Stimulated activated CD8-positive, alpha-beta memory T cell treated with anti-CD3 and anti-CD28 coated beads, Interleukin-7, amount 100 ng/mL, for 48 hours (primary cell): Measurements from ENCODE around the gene ANP32E.

Source experiments
- DNase-seq, 2 donors: peaks; one replicate each; pipeline ENCODE4 v3.0.0-alpha.2; 2020; ENCODE audit warnings: low read depth in 1 of 2; ENCODE audit errors: extremely low read depth in 1 of 2

The ANP32E gene

DNA sequence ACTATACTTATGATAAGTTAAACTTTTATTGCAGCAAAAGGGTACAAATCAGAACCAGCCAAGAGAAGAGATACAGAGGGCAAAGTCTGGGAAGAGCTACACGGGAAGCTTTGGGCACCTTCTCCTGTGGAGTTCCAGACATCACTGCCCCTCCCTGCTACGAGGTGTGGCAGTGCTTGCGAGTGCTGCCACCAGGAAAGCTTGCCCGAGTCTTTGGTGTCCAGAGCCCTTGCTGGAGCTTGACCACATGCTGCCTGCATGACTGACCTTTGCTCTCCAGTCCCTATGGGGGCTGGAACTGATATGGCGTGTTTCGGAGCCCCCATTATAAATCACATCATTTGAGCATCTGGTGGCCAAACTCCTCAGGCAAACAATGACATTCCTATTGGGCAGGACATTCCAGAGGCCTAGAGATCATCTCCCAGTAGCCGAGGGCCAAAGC, 62.7 kb downstream of the ANP32E start:
- DNase-seq: no peak

- DNase-seq: no peak
Observed at GRCh38 chr1:150171801-150172200, 64.1 kb downstream of the ANP32E start.

- DNase-seq: peak in 1 of 2 donors; percentile 45
Observed at GRCh38 chr1:150168960-150169601, 66.8 kb downstream of the ANP32E start.
